HG03378 (cell line): Measurements from ENCODE around the gene WDR37.
"Not testable (repeated sequence)": the region's sequence is repeated elsewhere in the genome, so short reads cannot be mapped to it uniquely, and the experiment has no call there.

Experiments
- ATAC-seq: cut with Tn5 transposase; IDR thresholded peaks from one replicate; pipeline ENCODE4 v1.9.1; 2021; ENCODE audit warnings: mild to moderate bottlenecking, moderate library complexity; ENCODE audit not compliant: unreplicated experiment

Gene WDR37

GRCh38 chr10:1041514-1041913 is 14.7 kb upstream of the WDR37 start:
- no peak for ATAC-seq

GRCh38 chr10:1043532-1043995 is 12.6 kb upstream of the WDR37 start:
- peak; percentile 61 for ATAC-seq

DNA sequence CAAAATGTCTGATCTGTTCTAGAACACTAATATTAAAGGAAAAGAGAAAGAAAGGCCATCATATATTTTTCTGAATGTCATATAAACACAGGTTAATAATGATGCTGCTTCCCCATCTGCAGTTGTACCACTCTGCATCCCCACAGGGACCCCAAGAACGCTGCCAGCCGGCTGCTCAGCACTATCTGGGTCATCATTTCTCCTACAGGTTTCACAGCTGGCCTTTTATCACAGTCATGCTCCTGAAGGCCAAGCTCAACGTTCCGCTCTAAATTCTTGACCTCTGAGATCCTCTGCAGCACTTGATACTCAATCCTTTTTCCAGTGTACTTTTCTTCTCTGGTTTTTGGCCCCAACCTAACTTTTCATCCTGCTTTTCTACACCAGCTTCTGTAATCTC is 12.0 kb upstream of the WDR37 start:
- ATAC-seq: no peak

GRCh38 chr10:1044964-1045363 is 11.2 kb upstream of the WDR37 start:
- ATAC-seq: no peak

DNA sequence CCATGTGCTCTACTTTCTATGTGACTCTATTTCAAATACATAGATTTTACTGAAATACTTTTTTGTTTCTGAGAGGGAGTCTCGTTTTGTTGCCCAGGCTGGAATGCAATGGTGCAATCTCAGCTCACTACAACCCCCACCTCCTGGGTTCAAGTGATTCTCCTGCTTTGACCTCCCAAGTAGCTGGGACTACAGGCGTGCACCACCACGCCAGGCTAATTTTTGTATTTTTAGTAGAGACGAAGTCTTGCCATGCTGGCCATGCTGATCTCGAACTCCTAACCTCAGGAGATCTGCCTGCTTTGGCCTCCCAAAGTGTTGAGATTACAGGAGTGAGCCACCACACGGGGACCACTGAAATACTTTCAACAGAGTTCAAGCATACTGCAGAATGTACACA is 10.8 kb upstream of the WDR37 start:
- no peak for ATAC-seq

GRCh38 chr10:1047937-1048336 is 8.2 kb upstream of the WDR37 start:
- ATAC-seq: no peak

GRCh38 chr10:1048349-1048731 is 7.8 kb upstream of the WDR37 start:
- ATAC-seq: no peak

DNA sequence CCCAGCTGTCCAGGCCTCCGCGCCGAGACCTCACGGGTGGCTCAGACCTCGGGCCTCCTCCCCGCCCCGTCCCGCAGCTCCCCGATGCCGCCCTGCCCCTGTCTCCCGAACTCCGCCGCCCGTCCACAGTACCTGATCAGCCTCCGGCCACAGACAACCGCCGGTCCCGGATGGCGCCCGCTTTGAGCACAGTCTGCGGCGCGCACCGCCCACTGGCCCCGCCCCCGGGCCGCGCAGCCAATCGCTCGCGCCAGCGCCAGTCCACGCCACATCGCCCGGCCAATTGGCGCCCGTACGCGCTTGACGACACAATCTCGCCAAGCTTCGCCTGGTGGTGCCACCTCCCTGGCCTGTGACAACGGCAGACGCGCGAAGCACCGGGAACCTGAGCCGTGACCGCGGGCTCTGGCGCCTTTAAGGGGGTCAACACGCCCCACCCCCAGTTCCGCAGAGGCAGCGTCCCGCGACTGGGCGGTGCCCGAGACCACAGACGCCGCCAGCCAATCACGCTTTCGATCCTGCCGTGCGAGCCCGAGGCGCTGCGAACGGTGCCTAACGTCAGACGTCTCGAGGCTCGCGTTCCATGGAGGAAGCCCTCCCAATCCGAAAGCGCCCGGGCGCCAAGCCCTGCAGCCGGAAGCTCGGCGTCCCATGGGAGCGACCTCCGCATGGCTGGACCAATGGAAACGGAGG is 7.3 kb upstream of the WDR37 start, which contains the start of gene IDI1:
Gene IDI1 (minus strand): TSS at position 388 of the 693 bp plus-strand sequence. CDS start 116 bp downstream, at position 272.
- ATAC-seq: peak; percentile 79

- ATAC-seq: no peak
Measured at GRCh38 chr10:1049425-1049958, 6.7 kb upstream of the WDR37 start.

- ATAC-seq: no peak
Measured at GRCh38 chr10:1050145-1050544, 6.0 kb upstream of the WDR37 start.

- ATAC-seq: no peak
Measured at GRCh38 chr10:1050554-1050953, 5.6 kb upstream of the WDR37 start.

DNA sequence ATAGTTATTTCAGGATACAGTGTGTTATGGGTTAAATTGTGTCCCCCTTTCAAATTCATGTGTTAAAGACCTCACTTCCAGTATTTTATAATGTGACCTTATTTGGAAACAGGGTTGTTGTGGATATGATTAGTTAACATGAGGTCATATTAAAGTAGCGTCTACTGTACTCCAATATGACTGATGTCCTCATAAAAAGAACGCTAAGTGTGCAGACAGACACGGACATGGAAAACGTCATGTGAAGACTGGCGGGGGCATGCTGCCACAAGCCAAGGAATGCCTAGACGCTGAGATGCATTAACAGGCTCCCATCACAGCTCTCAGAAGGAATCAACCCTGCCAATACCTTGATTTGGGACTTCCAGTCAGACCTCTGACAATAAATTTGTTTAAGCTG is 1.5 kb upstream of the WDR37 start:
- no peak for ATAC-seq

DNA sequence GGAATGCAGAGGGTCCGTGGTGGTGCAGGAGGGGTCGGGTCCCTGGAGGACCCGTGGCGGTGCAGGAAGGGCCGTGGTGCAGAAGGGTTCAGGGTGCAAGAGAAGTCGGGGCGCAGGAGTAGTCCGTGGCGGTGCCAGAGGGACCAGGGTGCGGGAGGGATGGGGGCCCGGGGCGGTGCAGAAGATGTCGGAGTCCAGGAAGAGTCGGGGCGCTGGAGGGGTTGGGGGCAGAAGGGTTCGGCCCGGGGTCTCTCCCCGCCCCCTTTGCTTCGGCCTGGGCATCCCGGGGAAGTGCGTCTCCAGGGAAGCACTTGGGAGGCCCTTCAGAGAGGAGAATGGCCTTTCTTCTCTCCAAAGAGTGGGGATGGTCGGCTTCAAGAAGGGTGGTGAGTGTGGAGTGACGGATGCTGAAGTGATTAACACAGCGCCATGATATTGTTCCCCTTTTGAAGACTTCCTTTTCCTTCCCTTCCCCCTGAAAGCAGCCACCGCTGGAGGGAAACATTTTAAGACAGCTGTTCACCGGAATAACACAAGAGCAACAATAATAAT is 997 bp downstream of the WDR37 start:
- no peak for ATAC-seq

DNA sequence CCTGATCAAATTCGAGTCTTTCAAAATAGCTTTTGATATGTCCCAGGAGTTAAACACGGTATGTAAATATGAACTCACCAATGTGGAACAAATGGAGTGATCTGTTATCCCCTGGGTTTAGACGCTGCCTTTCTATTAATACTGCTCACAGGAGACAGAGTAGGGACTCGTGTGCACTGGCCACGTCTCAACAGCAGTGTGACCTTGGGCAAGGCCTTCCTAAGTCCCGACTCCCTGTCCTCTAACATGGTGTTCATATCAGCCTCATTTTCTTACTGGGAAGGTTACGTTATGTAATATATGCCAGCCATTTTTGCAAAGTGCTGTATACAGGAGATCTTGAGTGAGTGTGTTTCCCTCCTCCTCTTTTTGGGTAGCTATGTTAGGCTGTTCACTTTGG is 1.8 kb downstream of the WDR37 start:
- no peak for ATAC-seq

- ATAC-seq: no peak
Measured at GRCh38 chr10:1059902-1060301, 3.7 kb downstream of the WDR37 start.

GRCh38 chr10:1061930-1062774 is 6.0 kb downstream of the WDR37 start:
- ATAC-seq: no peak

DNA sequence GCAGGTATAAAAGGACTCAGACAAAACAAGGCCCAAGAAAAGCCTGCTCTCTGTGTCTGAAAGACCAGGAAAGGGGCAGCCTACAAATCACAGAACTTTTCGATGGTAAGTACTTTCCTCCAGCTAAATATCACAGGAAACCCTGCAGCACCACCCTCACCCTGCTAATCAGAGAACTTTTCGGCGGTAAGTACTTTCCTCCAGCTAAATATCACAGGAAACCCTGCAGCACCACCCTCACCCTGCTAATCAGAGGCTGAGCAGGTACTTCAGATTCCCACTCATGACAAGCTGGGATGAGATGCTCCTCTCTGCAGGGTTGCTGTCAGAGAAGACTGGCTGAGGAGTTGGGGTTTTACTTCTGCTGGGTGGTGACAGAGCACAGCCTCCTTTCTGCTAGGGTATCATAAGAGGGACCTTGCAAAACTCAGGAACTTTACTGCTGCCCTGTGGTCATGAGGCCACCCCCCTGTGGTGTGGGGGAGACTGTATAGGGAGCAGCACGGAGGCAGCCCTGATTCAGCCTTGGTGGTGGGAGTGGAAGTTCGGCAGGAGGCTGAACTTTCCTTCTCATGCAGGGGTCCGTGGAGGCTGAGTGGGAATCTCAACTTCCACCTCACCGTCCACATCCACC is 7.2 kb downstream of the WDR37 start:
- ATAC-seq: no peak

- no peak for ATAC-seq
Measured at GRCh38 chr10:1064964-1065247, 8.7 kb downstream of the WDR37 start.

GRCh38 chr10:1066734-1067133 is 10.5 kb downstream of the WDR37 start:
- not testable (repeated sequence) for ATAC-seq

GRCh38 chr10:1068380-1069361 is 12.5 kb downstream of the WDR37 start:
- no peak for ATAC-seq
